Karpas-422 (cell line): ENCODE results near the gene FGF19. TPM values are rescaled to one million over a fixed set of nuclear protein-coding genes. Genes with fewer than 3 reads are reported as not detected.

Experiments
- DNase-seq: peaks from one replicate; pipeline ENCODE4 v3.0.0-alpha.2; 2015
- H2AFZ ChIP-seq: fragments of 200-600 bp; sonication (generic); 2 replicates; pipeline ENCODE4 v1.6.1; 2014; ENCODE audit warnings: antibody characterized with exemption, low read length, mixed read lengths
- H3K27ac ChIP-seq: fragments of 200-600 bp; sonication (generic); 2 replicates; pipeline ENCODE4 v1.5.1; 2014; ENCODE audit warnings: mild to moderate bottlenecking, low read length, moderate library complexity
- H3K27me3 ChIP-seq: fragments of 200-600 bp; sonication (generic); 2 replicates; pipeline ENCODE4 v1.6.1; 2014; ENCODE audit warnings: low read length, mixed read lengths
- H3K36me3 ChIP-seq: fragments of 200-600 bp; sonication (generic); 2 replicates; pipeline ENCODE4 v1.6.1; 2014; ENCODE audit warnings: low read length, mixed read lengths; ENCODE audit not compliant: insufficient read depth
- H3K4me1 ChIP-seq: fragments of 200-600 bp; sonication (generic); 2 replicates; pipeline ENCODE4 v1.6.1; 2014; ENCODE audit warnings: mild to moderate bottlenecking, low read length, mixed read lengths
- H3K4me2 ChIP-seq: fragments of 200-600 bp; sonication (generic); 2 replicates; pipeline ENCODE4 v1.6.1; 2014; ENCODE audit warnings: low read length, low read depth, mild to moderate bottlenecking; ENCODE audit not compliant: poor library complexity, severe bottlenecking
- H3K4me3 ChIP-seq: fragments of 200-600 bp; sonication (generic); 2 replicates; pipeline ENCODE4 v1.5.1; 2014; ENCODE audit warnings: mild to moderate bottlenecking, antibody characterized with exemption, low read length, mixed read lengths
- H3K79me2 ChIP-seq: fragments of 200-600 bp; sonication (generic); 2 replicates; pipeline ENCODE4 v1.6.1; 2014; ENCODE audit warnings: mild to moderate bottlenecking, low read length, mixed read lengths
- H3K9ac ChIP-seq: fragments of 200-600 bp; sonication (generic); 2 replicates; pipeline ENCODE4 v1.6.0; 2014; ENCODE audit warnings: low read length
- H3K9me2 ChIP-seq: fragments of 200-600 bp; sonication (generic), shearing (Covaris generic); replicated peaks from 2 replicates; pipeline ENCODE4 v1.6.0; 2014; ENCODE audit warnings: mild to moderate bottlenecking, low read length, moderate library complexity; ENCODE audit not compliant: insufficient read depth
- H3K9me3 ChIP-seq: fragments of 300-700, 200-600 bp; sonication (generic); 2 replicates; pipeline ENCODE4 v1.6.1; 2014; ENCODE audit warnings: low read length, mixed read lengths
- H4K20me1 ChIP-seq: fragments of 200-600 bp; sonication (generic); 2 replicates; pipeline ENCODE4 v1.6.1; 2014; ENCODE audit warnings: mild to moderate bottlenecking, antibody characterized with exemption, low read length, low read depth; ENCODE audit not compliant: insufficient read depth
- total RNA-seq: library from RNA; depleted of rRNA; stranded (reverse); fragments of >200 nt; shearing (Covaris generic); gene quantifications from 2 replicates; pipeline ENCODE4 v1.2.3, GENCODE V29; 2014; ENCODE audit warnings: low replicate concordance

Gene FGF19
- total RNA-seq, 1 experiment from 2014 or later, result not detected

GRCh38 chr11:69666752-69667536, 36.9 kb downstream of the FGF19 start:
- Histone ChIP-seq H3K79me2 (no peaks in the 10 kb centered on the region; the same call in 1 of the 2 replicates), H4K20me1 (0 out of 2 replicates have a peak, but pooled peaks cover 9% of the 10 kb centered on the region), H3K4me1 (no peaks in the 10 kb centered on the region), H3K4me2 (no peak overlapping the region), H3K27ac (no peak overlapping the region), H2AFZ (no peak overlapping the region), H3K4me3 (no peak overlapping the region), H3K27me3 (no peaks in the 10 kb centered on the region), H3K9ac (no peak overlapping the region), H3K9me2 (no peaks in the 10 kb centered on the region), H3K9me3 (no peaks in the 10 kb centered on the region), H3K36me3 (peaks cover 8% of the 10 kb centered on the region; the same call in 1 of the 2 replicates)
- DNase-seq, result no peak

DNA sequence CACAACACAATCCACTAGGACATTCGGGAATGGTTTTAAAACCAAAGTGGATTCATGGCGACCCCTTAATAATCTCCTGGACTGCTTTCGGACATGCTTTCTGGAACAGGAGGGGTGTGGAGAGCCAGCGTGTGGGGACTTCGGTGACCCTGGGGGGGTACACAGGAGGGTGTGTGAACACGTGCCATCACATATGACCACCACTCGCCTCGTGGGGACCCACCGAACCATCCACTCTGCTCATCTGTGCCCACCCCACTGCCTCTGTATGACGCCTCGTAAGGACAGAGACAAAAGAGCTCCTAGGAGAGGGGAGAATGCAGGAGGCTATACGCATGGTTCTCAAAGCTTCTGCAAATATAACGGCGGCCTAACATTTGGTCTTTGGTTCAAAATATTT, 37.6 kb downstream of the FGF19 start:
- Histone ChIP-seq H2AFZ (no peak overlapping the region), H3K27me3 (no peaks in the 10 kb centered on the region), H3K27ac (no peak overlapping the region), H3K36me3 (peaks cover 8% of the 10 kb centered on the region; the same call in 1 of the 2 replicates), H3K79me2 (no peaks in the 10 kb centered on the region; the same call in 1 of the 2 replicates), H4K20me1 (0 out of 2 replicates have a peak, but pooled peaks cover 9% of the 10 kb centered on the region), H3K9me3 (no peaks in the 10 kb centered on the region), H3K4me2 (no peak overlapping the region), H3K9me2 (no peaks in the 10 kb centered on the region), H3K4me3 (no peak overlapping the region), H3K4me1 (no peaks in the 10 kb centered on the region), H3K9ac (no peak overlapping the region)
- no peak for DNase-seq

DNA sequence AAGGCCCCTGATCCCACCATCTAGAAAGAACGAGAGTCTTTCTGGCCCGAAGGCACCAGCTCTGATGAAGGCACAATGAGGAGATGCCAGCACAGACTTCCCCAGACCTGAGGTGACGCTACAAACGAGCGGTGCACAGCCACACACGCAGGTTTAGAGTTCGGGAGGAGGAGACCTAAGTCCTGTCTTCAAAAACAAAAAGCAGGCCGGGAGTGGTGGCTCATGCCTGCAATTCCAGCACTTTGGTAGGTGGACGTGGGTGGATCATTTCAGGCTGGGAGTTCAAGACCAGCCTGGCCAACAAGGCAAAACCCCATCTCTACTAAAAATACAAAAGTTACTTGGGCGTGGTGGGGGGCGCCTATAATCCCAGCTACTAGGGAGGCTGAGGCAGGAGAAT, 38.2 kb downstream of the FGF19 start:
- 0 out of 2 replicates have a peak, but pooled peaks cover 9% of the 10 kb centered on the region for H4K20me1 ChIP-seq
- no peak overlapping the region for H3K27ac ChIP-seq
- no peaks in the 10 kb centered on the region; the same call in 1 of the 2 replicates for H3K79me2 ChIP-seq
- DNase-seq, result no peak
- no peaks in the 10 kb centered on the region for H3K9me3 ChIP-seq
- peaks cover 8% of the 10 kb centered on the region; the same call in 1 of the 2 replicates for H3K36me3 ChIP-seq
- H3K27me3 ChIP-seq, result no peaks in the 10 kb centered on the region
- no peak overlapping the region for H3K4me3 ChIP-seq
- H3K9ac ChIP-seq, result no peak overlapping the region
- H2AFZ ChIP-seq, result no peak overlapping the region
- no peaks in the 10 kb centered on the region for H3K9me2 ChIP-seq
- H3K4me2 ChIP-seq, result no peak overlapping the region
- no peaks in the 10 kb centered on the region for H3K4me1 ChIP-seq

- Histone ChIP-seq H4K20me1 (0 out of 2 replicates have a peak, but pooled peaks cover 9% of the 10 kb centered on the region), H3K9me3 (no peaks in the 10 kb centered on the region), H3K36me3 (peaks cover 8% of the 10 kb centered on the region; the same call in 1 of the 2 replicates), H3K79me2 (no peaks in the 10 kb centered on the region; the same call in 1 of the 2 replicates), H3K4me3 (no peak overlapping the region), H2AFZ (no peak overlapping the region), H3K4me1 (no peaks in the 10 kb centered on the region), H3K4me2 (no peak overlapping the region), H3K9me2 (no peaks in the 10 kb centered on the region), H3K27ac (no peak overlapping the region), H3K9ac (no peak overlapping the region), H3K27me3 (no peaks in the 10 kb centered on the region)
- DNase-seq, result no peak
Measured at GRCh38 chr11:69664901-69665300, 38.9 kb downstream of the FGF19 start.

DNA sequence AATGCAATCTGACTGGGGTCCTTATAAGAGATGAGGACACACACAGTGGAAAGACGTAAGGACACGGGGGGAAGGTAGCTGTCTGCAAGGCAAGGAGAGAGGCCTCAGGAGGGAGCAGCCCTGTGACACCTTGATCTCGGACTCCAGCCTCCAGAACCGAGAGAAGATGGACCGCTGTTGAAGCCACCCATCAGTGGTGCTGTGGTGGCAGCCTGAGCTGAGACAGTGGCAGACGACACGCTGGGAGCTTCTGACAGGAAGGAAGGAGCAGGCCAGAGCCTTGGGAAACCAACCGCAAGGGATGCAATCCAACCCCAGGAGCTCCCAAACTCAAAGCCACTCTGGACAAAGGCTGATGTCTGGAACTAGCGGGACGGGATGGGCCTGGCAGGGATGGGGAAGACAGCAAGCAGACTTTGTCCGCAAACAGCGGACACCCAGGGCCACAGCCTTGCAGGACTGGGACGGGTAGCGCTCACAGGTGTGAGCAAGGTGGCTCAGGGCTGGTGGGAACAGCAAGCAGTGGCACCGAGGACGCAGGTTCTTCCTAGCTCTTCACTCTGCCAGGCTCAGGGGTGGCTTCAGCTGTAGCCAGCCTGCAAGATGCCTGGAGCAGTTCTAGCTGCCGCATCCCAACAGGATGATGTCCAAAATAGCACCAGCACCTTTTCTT, 39.6 kb downstream of the FGF19 start:
- no peak overlapping the region for H3K9ac ChIP-seq
- peaks cover 3% of the 10 kb centered on the region; the same call in 1 of the 2 replicates for H3K36me3 ChIP-seq
- DNase-seq, result no peak
- 0 out of 2 replicates have a peak, but pooled peaks cover 7% of the 10 kb centered on the region for H4K20me1 ChIP-seq
- H3K4me3 ChIP-seq, result no peak overlapping the region
- H3K4me1 ChIP-seq, result no peaks in the 10 kb centered on the region
- H3K27me3 ChIP-seq, result no peaks in the 10 kb centered on the region
- H3K9me2 ChIP-seq, result no peaks in the 10 kb centered on the region
- no peak overlapping the region for H3K27ac ChIP-seq
- no peaks in the 10 kb centered on the region for H3K79me2 ChIP-seq
- no peaks in the 10 kb centered on the region for H3K9me3 ChIP-seq
- no peak overlapping the region for H2AFZ ChIP-seq
- H3K4me2 ChIP-seq, result no peak overlapping the region

- no peaks in the 10 kb centered on the region for H3K4me1 ChIP-seq
- no peak for DNase-seq
- no peak overlapping the region for H3K4me2 ChIP-seq
- no peak overlapping the region for H3K27ac ChIP-seq
- no peak overlapping the region for H2AFZ ChIP-seq
- no peak overlapping the region for H3K9ac ChIP-seq
- 0 out of 2 replicates have a peak, but pooled peaks cover 4% of the 10 kb centered on the region for H4K20me1 ChIP-seq
- H3K4me3 ChIP-seq, result no peak overlapping the region
- H3K36me3 ChIP-seq, result no peaks in the 10 kb centered on the region
- H3K79me2 ChIP-seq, result no peaks in the 10 kb centered on the region
- H3K9me3 ChIP-seq, result no peaks in the 10 kb centered on the region
- no peaks in the 10 kb centered on the region for H3K27me3 ChIP-seq
- no peaks in the 10 kb centered on the region for H3K9me2 ChIP-seq
Measured at GRCh38 chr11:69663326-69663725, 40.5 kb downstream of the FGF19 start.

- Histone ChIP-seq H3K36me3 (no peaks in the 10 kb centered on the region), H3K9ac (no peak overlapping the region), H3K79me2 (no peaks in the 10 kb centered on the region), H3K4me3 (no peak overlapping the region), H2AFZ (no peak overlapping the region), H3K4me1 (no peaks in the 10 kb centered on the region), H3K9me3 (no peaks in the 10 kb centered on the region), H3K27ac (no peak overlapping the region), H3K9me2 (no peaks in the 10 kb centered on the region), H3K4me2 (no peak overlapping the region), H4K20me1 (0 out of 2 replicates have a peak, but pooled peaks cover 4% of the 10 kb centered on the region), H3K27me3 (no peaks in the 10 kb centered on the region)
- no peak for DNase-seq
Measured at GRCh38 chr11:69662806-69663205, 41.0 kb downstream of the FGF19 start.

GRCh38 chr11:69662021-69662698, 41.7 kb downstream of the FGF19 start:
- Histone ChIP-seq H3K9me2 (no peaks in the 10 kb centered on the region), H3K9ac (no peak overlapping the region), H4K20me1 (0 out of 2 replicates have a peak, but pooled peaks cover 4% of the 10 kb centered on the region), H3K27me3 (no peaks in the 10 kb centered on the region), H3K36me3 (no peaks in the 10 kb centered on the region), H3K4me2 (no peak overlapping the region), H3K4me3 (no peak overlapping the region), H3K79me2 (no peaks in the 10 kb centered on the region), H3K4me1 (no peaks in the 10 kb centered on the region), H2AFZ (no peak overlapping the region), H3K27ac (no peak overlapping the region), H3K9me3 (no peaks in the 10 kb centered on the region)
- no peak for DNase-seq
